Esophagus muscularis mucosa (tissue), 4 donors: ENCODE data around the gene PCDH12.

ENCODE experiments used
- EP300 ChIP-seq: sonication (generic); formaldehyde crosslinking; IDR thresholded peaks from one replicate; pipeline ENCODE4 v1.6.1; 2017; ENCODE audit warnings: antibody characterized with exemption
- POLR2A ChIP-seq: fragments of 450-650 bp; IDR thresholded peaks from one replicate; pipeline ENCODE4 v1.6.1; 2017; ENCODE audit warnings: antibody characterized with exemption, moderate library complexity, mild to moderate bottlenecking, low read depth
- POLR2AphosphoS5 ChIP-seq, 2 donors: sonication (generic); formaldehyde crosslinking; IDR thresholded peaks; one replicate each; pipeline ENCODE4 v1.6.1; 2017; ENCODE audit warnings: antibody characterized with exemption in 2 of 2
- TF ChIP-seq, protein P1 (sequence below), 3 experiments: fragments of 200-600 bp in 2 of 3; fragments of 450-650 bp in 1 of 3; sonication (generic) in 2 of 3; IDR thresholded peaks; one replicate each; pipeline ENCODE4 v1.5.1; 2017 to 2019; ENCODE audit warnings: antibody characterized with exemption in 3 of 3, mild to moderate bottlenecking in 2 of 3, moderate library complexity in 1 of 3

DNA sequence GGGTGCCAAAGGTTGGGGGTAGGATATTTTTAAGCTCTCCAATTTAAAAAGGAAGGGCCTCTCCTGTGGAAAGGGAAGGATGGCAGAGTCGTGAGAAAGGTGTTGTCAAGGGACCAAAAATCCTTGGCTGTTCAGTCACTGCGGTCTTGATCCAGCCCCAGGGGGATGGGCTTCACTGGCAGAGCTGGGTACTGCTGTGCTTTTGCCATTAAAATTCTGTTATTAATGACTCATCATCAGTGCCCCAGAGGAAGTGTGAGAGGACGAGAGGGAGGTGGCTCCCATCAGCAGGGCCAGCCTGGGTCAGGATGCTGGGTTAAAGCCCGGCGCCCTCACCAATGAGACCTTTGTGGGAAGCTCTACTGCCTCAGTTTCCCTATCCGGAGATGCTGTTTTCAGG lies 16.7 kb downstream of the PCDH12 start:
- TF ChIP-seq POLR2AphosphoS5 (IDR thresholded peaks at IDR 0.05) = no peak
- TF ChIP-seq, protein P1, sequence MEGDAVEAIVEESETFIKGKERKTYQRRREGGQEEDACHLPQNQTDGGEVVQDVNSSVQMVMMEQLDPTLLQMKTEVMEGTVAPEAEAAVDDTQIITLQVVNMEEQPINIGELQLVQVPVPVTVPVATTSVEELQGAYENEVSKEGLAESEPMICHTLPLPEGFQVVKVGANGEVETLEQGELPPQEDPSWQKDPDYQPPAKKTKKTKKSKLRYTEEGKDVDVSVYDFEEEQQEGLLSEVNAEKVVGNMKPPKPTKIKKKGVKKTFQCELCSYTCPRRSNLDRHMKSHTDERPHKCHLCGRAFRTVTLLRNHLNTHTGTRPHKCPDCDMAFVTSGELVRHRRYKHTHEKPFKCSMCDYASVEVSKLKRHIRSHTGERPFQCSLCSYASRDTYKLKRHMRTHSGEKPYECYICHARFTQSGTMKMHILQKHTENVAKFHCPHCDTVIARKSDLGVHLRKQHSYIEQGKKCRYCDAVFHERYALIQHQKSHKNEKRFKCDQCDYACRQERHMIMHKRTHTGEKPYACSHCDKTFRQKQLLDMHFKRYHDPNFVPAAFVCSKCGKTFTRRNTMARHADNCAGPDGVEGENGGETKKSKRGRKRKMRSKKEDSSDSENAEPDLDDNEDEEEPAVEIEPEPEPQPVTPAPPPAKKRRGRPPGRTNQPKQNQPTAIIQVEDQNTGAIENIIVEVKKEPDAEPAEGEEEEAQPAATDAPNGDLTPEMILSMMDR (IDR thresholded peaks at IDR 0.05) = no peak
- no peak for TF ChIP-seq POLR2A
- no peak for TF ChIP-seq EP300
